Measurements from ENCODE around the gene P4HA1.
"Not testable (repeated sequence)": the region's sequence is repeated elsewhere in the genome, so short reads cannot be mapped to it uniquely, and the experiment has no call there.

The P4HA1 gene

GRCh38 chr10:73043766-73044377, 52.8 kb downstream of the P4HA1 start:
- no peak for DNase-seq (ENCODE audit: low read depth in 4 of 4, low spot score in 1 of 4)

GRCh38 chr10:73043319-73043718, 53.3 kb downstream of the P4HA1 start:
- DNase-seq (ENCODE audit: low read depth in 4 of 4, low spot score in 1 of 4) = no peak

- DNase-seq (ENCODE audit: low read depth in 4 of 4, low spot score in 1 of 4) = no peak
These were observed 54.5 kb downstream of the P4HA1 start for GRCh38 chr10:73042130-73042529.

- no peak for DNase-seq (ENCODE audit: low read depth in 4 of 4, low spot score in 1 of 4)
These were observed 57.0 kb downstream of the P4HA1 start for GRCh38 chr10:73039635-73040034.

GRCh38 chr10:73036285-73036684, 60.4 kb downstream of the P4HA1 start:
- not testable (repeated sequence) for DNase-seq (ENCODE audit: low read depth in 4 of 4, low spot score in 1 of 4)

GRCh38 chr10:73032536-73032935, 64.1 kb downstream of the P4HA1 start:
- DNase-seq (ENCODE audit: low read depth in 4 of 4, low spot score in 1 of 4) = no peak

GRCh38 chr10:73026623-73027022, 70.0 kb downstream of the P4HA1 start:
- DNase-seq (ENCODE audit: low read depth in 4 of 4, low spot score in 1 of 4) = not testable (repeated sequence)

GRCh38 chr10:73023455-73024070, 73.1 kb downstream of the P4HA1 start:
- not testable (repeated sequence) for DNase-seq (ENCODE audit: low read depth in 4 of 4, low spot score in 1 of 4)

- DNase-seq (ENCODE audit: low read depth in 4 of 4, low spot score in 1 of 4) = not testable (repeated sequence)
These were observed 73.7 kb downstream of the P4HA1 start for GRCh38 chr10:73022961-73023360.

- not testable (repeated sequence) for DNase-seq (ENCODE audit: low read depth in 4 of 4, low spot score in 1 of 4)
These were observed 75.0 kb downstream of the P4HA1 start for GRCh38 chr10:73021538-73022164.

GRCh38 chr10:73021050-73021449, 75.6 kb downstream of the P4HA1 start:
- DNase-seq (ENCODE audit: low read depth in 4 of 4, low spot score in 1 of 4) = no peak

GRCh38 chr10:73019100-73019499, 77.6 kb downstream of the P4HA1 start:
- no peak for DNase-seq (ENCODE audit: low read depth in 4 of 4, low spot score in 1 of 4)

- DNase-seq (ENCODE audit: low read depth in 4 of 4, low spot score in 1 of 4) = no peak
These were observed 78.0 kb downstream of the P4HA1 start for GRCh38 chr10:73018632-73019031.

- DNase-seq (ENCODE audit: low read depth in 4 of 4, low spot score in 1 of 4) = no peak
These were observed 78.6 kb downstream of the P4HA1 start for GRCh38 chr10:73017955-73018480.

GRCh38 chr10:73015779-73016178, 80.9 kb downstream of the P4HA1 start:
- no peak for DNase-seq (ENCODE audit: low read depth in 4 of 4, low spot score in 1 of 4)

GRCh38 chr10:73003822-73004221, 92.8 kb downstream of the P4HA1 start:
- no peak for DNase-seq (ENCODE audit: low read depth in 4 of 4, low spot score in 1 of 4)

- DNase-seq (ENCODE audit: low read depth in 4 of 4, low spot score in 1 of 4) = no peak
These were observed 95.7 kb downstream of the P4HA1 start for GRCh38 chr10:73000973-73001372.

GRCh38 chr10:72997099-72997498, 99.6 kb downstream of the P4HA1 start:
- DNase-seq (ENCODE audit: low read depth in 4 of 4, low spot score in 1 of 4) = no peak

- DNase-seq (ENCODE audit: low read depth in 4 of 4, low spot score in 1 of 4) = not testable (repeated sequence)
These were observed 101.2 kb downstream of the P4HA1 start for GRCh38 chr10:72995459-72995858.

- not testable (repeated sequence) for DNase-seq (ENCODE audit: low read depth in 4 of 4, low spot score in 1 of 4)
These were observed 106.9 kb downstream of the P4HA1 start for GRCh38 chr10:72989771-72990170.

GRCh38 chr10:72984618-72985017, 112.0 kb downstream of the P4HA1 start:
- not testable (repeated sequence) for DNase-seq (ENCODE audit: low read depth in 4 of 4, low spot score in 1 of 4)

- DNase-seq (ENCODE audit: low read depth in 4 of 4, low spot score in 1 of 4) = no peak
These were observed 114.7 kb downstream of the P4HA1 start for GRCh38 chr10:72981882-72982529.
